NB4 (cell line): Measurements from ENCODE around the gene KRT4.

Experiments
- POLR2A ChIP-seq: IDR thresholded peaks from 2 replicates; pipeline ENCODE4 v1.6.1; 2011; ENCODE audit warnings: mild to moderate bottlenecking; ENCODE audit not compliant: insufficient read length; ENCODE audit errors: extremely low read depth
- TF ChIP-seq, protein P1 (sequence below): IDR thresholded peaks from one replicate; pipeline ENCODE4 v1.5.1; 2012; ENCODE audit warnings: low read depth, low read length
- TF ChIP-seq, protein P2 (sequence below): IDR thresholded peaks from 2 replicates; pipeline ENCODE4 v1.6.1; 2011; ENCODE audit warnings: low read depth, low read length

GRCh38 chr12:52760623-52761022 is 53.3 kb downstream of the KRT4 start:
- TF ChIP-seq, protein P1, sequence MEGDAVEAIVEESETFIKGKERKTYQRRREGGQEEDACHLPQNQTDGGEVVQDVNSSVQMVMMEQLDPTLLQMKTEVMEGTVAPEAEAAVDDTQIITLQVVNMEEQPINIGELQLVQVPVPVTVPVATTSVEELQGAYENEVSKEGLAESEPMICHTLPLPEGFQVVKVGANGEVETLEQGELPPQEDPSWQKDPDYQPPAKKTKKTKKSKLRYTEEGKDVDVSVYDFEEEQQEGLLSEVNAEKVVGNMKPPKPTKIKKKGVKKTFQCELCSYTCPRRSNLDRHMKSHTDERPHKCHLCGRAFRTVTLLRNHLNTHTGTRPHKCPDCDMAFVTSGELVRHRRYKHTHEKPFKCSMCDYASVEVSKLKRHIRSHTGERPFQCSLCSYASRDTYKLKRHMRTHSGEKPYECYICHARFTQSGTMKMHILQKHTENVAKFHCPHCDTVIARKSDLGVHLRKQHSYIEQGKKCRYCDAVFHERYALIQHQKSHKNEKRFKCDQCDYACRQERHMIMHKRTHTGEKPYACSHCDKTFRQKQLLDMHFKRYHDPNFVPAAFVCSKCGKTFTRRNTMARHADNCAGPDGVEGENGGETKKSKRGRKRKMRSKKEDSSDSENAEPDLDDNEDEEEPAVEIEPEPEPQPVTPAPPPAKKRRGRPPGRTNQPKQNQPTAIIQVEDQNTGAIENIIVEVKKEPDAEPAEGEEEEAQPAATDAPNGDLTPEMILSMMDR, result no peak
- no peak for TF ChIP-seq POLR2A
- TF ChIP-seq, protein P2, sequence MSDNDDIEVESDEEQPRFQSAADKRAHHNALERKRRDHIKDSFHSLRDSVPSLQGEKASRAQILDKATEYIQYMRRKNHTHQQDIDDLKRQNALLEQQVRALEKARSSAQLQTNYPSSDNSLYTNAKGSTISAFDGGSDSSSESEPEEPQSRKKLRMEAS, result no peak
